Endothelial cell of umbilical vein (primary cell): Measurements from ENCODE around the gene ADAM23.

Experiments used
- EZH2 ChIP-seq: IDR thresholded peaks from 2 replicates; pipeline ENCODE4 v1.6.1; 2012; ENCODE audit warnings: borderline replicate concordance, low read depth, mild to moderate bottlenecking, moderate library complexity, low read length, inconsistent platforms; ENCODE audit not compliant: severe bottlenecking
- FOS ChIP-seq: IDR thresholded peaks from 2 replicates; pipeline ENCODE4 v1.6.1; 2011; ENCODE audit warnings: mild to moderate bottlenecking, low read length, moderate library complexity, borderline replicate concordance; ENCODE audit not compliant: insufficient read depth
- JUN ChIP-seq: IDR thresholded peaks from 2 replicates; pipeline ENCODE4 v1.6.1; 2011; ENCODE audit warnings: borderline replicate concordance, low read depth; ENCODE audit not compliant: insufficient read length, insufficient read depth
- MYC ChIP-seq: IDR thresholded peaks from one replicate; pipeline ENCODE4 v1.6.1; 2011; ENCODE audit warnings: mild to moderate bottlenecking, low read depth, low read length
- POLR2A ChIP-seq: IDR thresholded peaks from 2 replicates; pipeline ENCODE4 v1.6.1; 2012; ENCODE audit warnings: low read depth, mild to moderate bottlenecking, control low read depth, low read length
- POLR2AphosphoS5 ChIP-seq: IDR thresholded peaks from 2 replicates; pipeline ENCODE4 v1.6.1; 2012; ENCODE audit warnings: low read depth, mild to moderate bottlenecking, control low read depth, low read length, moderate library complexity; ENCODE audit not compliant: insufficient read depth
- TF ChIP-seq, protein P1 (sequence below), 2 donors: IDR thresholded peaks; 1 replicate in 1 of 2; 2 replicates in 1 of 2; pipeline ENCODE4 v1.5.1; 2011; ENCODE audit warnings: low read length in 2 of 2, mild to moderate bottlenecking in 2 of 2, moderate library complexity in 2 of 2, control low read depth in 1 of 2, inconsistent platforms in 1 of 2, low read depth in 1 of 2; ENCODE audit not compliant: insufficient read depth in 1 of 2; ENCODE audit errors: extremely low read depth in 1 of 2
- TF ChIP-seq, protein P2 (sequence below): IDR thresholded peaks from 2 replicates; pipeline ENCODE4 v1.6.1; 2011; ENCODE audit not compliant: insufficient read depth, insufficient read length

DNA sequence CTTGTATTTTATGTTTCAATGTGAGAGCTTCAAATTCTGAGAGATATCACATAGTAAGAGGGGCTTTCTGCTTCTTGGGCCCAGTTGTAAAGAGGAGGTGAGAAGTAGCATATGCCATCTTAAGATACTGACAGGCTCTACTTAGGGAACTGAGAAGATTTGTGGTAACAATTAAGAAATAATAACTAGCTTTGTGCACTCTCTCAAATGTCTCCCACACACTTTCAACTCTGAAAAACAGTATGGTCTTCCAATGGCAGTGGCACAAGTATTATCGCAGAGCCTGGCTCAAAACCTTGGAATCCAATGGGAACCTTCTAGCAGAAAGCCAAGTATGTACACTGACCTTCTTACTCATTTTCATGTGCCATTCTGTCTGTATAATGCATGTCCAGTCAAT, 118.6 kb downstream of the ADAM23 start:
- TF ChIP-seq, protein P1, sequence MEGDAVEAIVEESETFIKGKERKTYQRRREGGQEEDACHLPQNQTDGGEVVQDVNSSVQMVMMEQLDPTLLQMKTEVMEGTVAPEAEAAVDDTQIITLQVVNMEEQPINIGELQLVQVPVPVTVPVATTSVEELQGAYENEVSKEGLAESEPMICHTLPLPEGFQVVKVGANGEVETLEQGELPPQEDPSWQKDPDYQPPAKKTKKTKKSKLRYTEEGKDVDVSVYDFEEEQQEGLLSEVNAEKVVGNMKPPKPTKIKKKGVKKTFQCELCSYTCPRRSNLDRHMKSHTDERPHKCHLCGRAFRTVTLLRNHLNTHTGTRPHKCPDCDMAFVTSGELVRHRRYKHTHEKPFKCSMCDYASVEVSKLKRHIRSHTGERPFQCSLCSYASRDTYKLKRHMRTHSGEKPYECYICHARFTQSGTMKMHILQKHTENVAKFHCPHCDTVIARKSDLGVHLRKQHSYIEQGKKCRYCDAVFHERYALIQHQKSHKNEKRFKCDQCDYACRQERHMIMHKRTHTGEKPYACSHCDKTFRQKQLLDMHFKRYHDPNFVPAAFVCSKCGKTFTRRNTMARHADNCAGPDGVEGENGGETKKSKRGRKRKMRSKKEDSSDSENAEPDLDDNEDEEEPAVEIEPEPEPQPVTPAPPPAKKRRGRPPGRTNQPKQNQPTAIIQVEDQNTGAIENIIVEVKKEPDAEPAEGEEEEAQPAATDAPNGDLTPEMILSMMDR (IDR thresholded peaks at IDR 0.05; ENCODE audit: extremely low read depth in 1 of 2, insufficient read depth in 1 of 2, low read depth in 1 of 2, low read length in 2 of 2), result no peak
- TF ChIP-seq POLR2AphosphoS5, result no peak
- no peak for TF ChIP-seq POLR2A
- no peak for TF ChIP-seq EZH2
- TF ChIP-seq FOS, result no peak
- TF ChIP-seq, protein P2, sequence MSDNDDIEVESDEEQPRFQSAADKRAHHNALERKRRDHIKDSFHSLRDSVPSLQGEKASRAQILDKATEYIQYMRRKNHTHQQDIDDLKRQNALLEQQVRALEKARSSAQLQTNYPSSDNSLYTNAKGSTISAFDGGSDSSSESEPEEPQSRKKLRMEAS, result no peak
- TF ChIP-seq JUN, result no peak
- TF ChIP-seq MYC, result no peak
